ENCODE measurements around the gene ZNF516.

The ZNF516 gene

GRCh38 chr18:76339246-76339620 is 155.8 kb downstream of the ZNF516 start:
- DNase-seq = no peak

GRCh38 chr18:76338619-76339245 is 156.3 kb downstream of the ZNF516 start:
- no peak for DNase-seq

GRCh38 chr18:76338088-76338487 is 157.0 kb downstream of the ZNF516 start:
- DNase-seq = no peak

- no peak for DNase-seq
Measured at GRCh38 chr18:76335859-76336640, 159.0 kb downstream of the ZNF516 start.

- no peak for DNase-seq
Measured at GRCh38 chr18:76328140-76328539, 166.9 kb downstream of the ZNF516 start.

GRCh38 chr18:76323891-76324290 is 171.2 kb downstream of the ZNF516 start:
- no peak for DNase-seq

- no peak for DNase-seq
Measured at GRCh38 chr18:76322686-76323085, 172.4 kb downstream of the ZNF516 start.

- no peak for DNase-seq
Measured at GRCh38 chr18:76319366-76319765, 175.7 kb downstream of the ZNF516 start.

- peak; percentile 8 for DNase-seq
Measured at GRCh38 chr18:76318607-76319006, 176.4 kb downstream of the ZNF516 start.

- DNase-seq = no peak
Measured at GRCh38 chr18:76317136-76317535, 177.9 kb downstream of the ZNF516 start.

GRCh38 chr18:76315722-76316230 is 179.3 kb downstream of the ZNF516 start:
- no peak for DNase-seq

GRCh38 chr18:76314496-76314895 is 180.5 kb downstream of the ZNF516 start:
- DNase-seq = no peak

- DNase-seq = no peak
Measured at GRCh38 chr18:76314015-76314414, 181.0 kb downstream of the ZNF516 start.

Measured in right kidney (tissue), 1 donor.